Endothelial cell of umbilical vein (primary cell): ENCODE measurements around the gene RAD18. TPM values are rescaled to one million over a fixed set of nuclear protein-coding genes. Genes with fewer than 3 reads are reported as not detected.

Experiments used
- BruUV-seq: library from RNA; stranded (reverse); fragments of 400-500 nt; replicated peaks from 2 replicates; lab custom pipeline; 2021; lab: Mats Ljungman, UMichigan
- CTCF ChIA-PET: fragments of 300-600, 350-600 bp; sonication (Branson Sonifier 250); formaldehyde crosslinking; loops from one replicate; lab custom pipeline; 2021; ENCODE audit warnings: antibody characterized with exemption, inconsistent platforms; lab: Charles Lee
- POLR2A ChIA-PET: fragments of 300-600, 350-600 bp; sonication (Branson Sonifier 250); formaldehyde crosslinking; loops from one replicate; lab custom pipeline; 2021; ENCODE audit warnings: antibody characterized with exemption, inconsistent platforms; lab: Charles Lee
- DNase-seq: peaks from one replicate; pipeline ENCODE4 v3.0.0-alpha.2; 2011; ENCODE audit warnings: low read depth, low spot score
- FAIRE-seq: peaks from 2 replicates; lab custom pipeline; 2011; peaks lifted over from hg19 to GRCh38; lab: Jason Lieb, UNC
- H2AFZ ChIP-seq: 2 replicates; pipeline ENCODE4 v1.6.0; 2012; ENCODE audit warnings: low read depth, low read length, control low read depth, inconsistent platforms
- H3K27ac ChIP-seq: 2 replicates; pipeline ENCODE4 v1.5.1; 2011; ENCODE audit warnings: low read depth, mild to moderate bottlenecking, control low read depth, low read length, moderate library complexity; ENCODE audit not compliant: insufficient read depth
- H3K27me3 ChIP-seq, 2 experiments: 2 replicates each; pipeline versions ENCODE4 v1.6.0 to v1.6.1; 2011; ENCODE audit warnings: low read length in 2 of 2, mixed read lengths in 1 of 2; ENCODE audit not compliant: control insufficient read depth in 2 of 2, insufficient read depth in 2 of 2
- H3K36me3 ChIP-seq, 2 experiments: 2 replicates in 1 of 2; 3 replicates in 1 of 2; pipeline ENCODE4 v1.5.1; 2011; ENCODE audit warnings: low read length in 2 of 2, mild to moderate bottlenecking in 1 of 2, moderate library complexity in 1 of 2; ENCODE audit not compliant: control insufficient read depth in 2 of 2, insufficient read depth in 2 of 2; ENCODE audit errors: extremely low read depth in 1 of 2
- H3K4me1 ChIP-seq: 3 replicates; pipeline ENCODE4 v1.5.1; 2011; ENCODE audit warnings: mild to moderate bottlenecking, low read length; ENCODE audit not compliant: control insufficient read depth, insufficient read depth; ENCODE audit errors: extremely low read depth
- H3K4me2 ChIP-seq: 2 replicates; pipeline ENCODE4 v1.6.1; 2011; ENCODE audit warnings: low read length, control low read depth, mixed read lengths; ENCODE audit not compliant: insufficient read depth
- H3K4me3 ChIP-seq, 3 experiments: fragments of 200-600 bp in 1 of 3; sonication (generic), shearing (Covaris generic) in 1 of 3; replicated peaks in 1 of 3; 2 replicates each; pipeline ENCODE4 v1.5.1; 2011 to 2016; ENCODE audit warnings: control low read depth in 3 of 3, low read length in 3 of 3, mild to moderate bottlenecking in 2 of 3, inconsistent platforms in 1 of 3, low read depth in 1 of 3, moderate library complexity in 1 of 3; ENCODE audit not compliant: insufficient read depth in 1 of 3
- H3K79me2 ChIP-seq: 2 replicates; pipeline ENCODE4 v1.6.0; 2012; ENCODE audit warnings: low read length, inconsistent platforms; ENCODE audit not compliant: control insufficient read depth, insufficient read depth
- H3K9ac ChIP-seq: replicated peaks from 2 replicates; pipeline ENCODE3; 2011; ENCODE audit warnings: low read length, control low read depth; ENCODE audit not compliant: insufficient read depth; ENCODE audit errors: extremely low read depth
- H3K9me1 ChIP-seq: replicated peaks from 3 replicates; pipeline ENCODE4 v1.6.0; 2011; ENCODE audit warnings: mild to moderate bottlenecking, low read length; ENCODE audit not compliant: control insufficient read depth, insufficient read depth; ENCODE audit errors: extremely low read depth
- H3K9me3 ChIP-seq: replicated peaks from 2 replicates; pipeline ENCODE4 v1.5.1; 2012; ENCODE audit warnings: low read length, inconsistent platforms; ENCODE audit not compliant: control insufficient read depth, insufficient read depth
- H4K20me1 ChIP-seq: replicated peaks from 2 replicates; pipeline ENCODE3; 2011; ENCODE audit warnings: mild to moderate bottlenecking, low read length; ENCODE audit not compliant: control insufficient read depth, insufficient read depth; ENCODE audit errors: extremely low read depth
- EZH2 ChIP-seq: IDR thresholded peaks from 2 replicates; pipeline ENCODE4 v1.6.1; 2012; ENCODE audit warnings: borderline replicate concordance, low read depth, mild to moderate bottlenecking, moderate library complexity, low read length, inconsistent platforms; ENCODE audit not compliant: severe bottlenecking
- FOS ChIP-seq: IDR thresholded peaks from 2 replicates; pipeline ENCODE4 v1.6.1; 2011; ENCODE audit warnings: mild to moderate bottlenecking, low read length, moderate library complexity, borderline replicate concordance; ENCODE audit not compliant: insufficient read depth
- GATA2 ChIP-seq: IDR thresholded peaks from 2 replicates; pipeline ENCODE4 v1.7.0; 2011; ENCODE audit warnings: low read depth, mild to moderate bottlenecking, moderate library complexity, mixed read lengths, low read length; ENCODE audit not compliant: insufficient read length, insufficient read depth
- JUN ChIP-seq: IDR thresholded peaks from 2 replicates; pipeline ENCODE4 v1.6.1; 2011; ENCODE audit warnings: borderline replicate concordance, low read depth; ENCODE audit not compliant: insufficient read length, insufficient read depth
- MAX ChIP-seq: IDR thresholded peaks from 2 replicates; pipeline ENCODE4 v1.6.1; 2011; ENCODE audit not compliant: insufficient read depth, insufficient read length
- MYC ChIP-seq: IDR thresholded peaks from one replicate; pipeline ENCODE4 v1.6.1; 2011; ENCODE audit warnings: mild to moderate bottlenecking, low read depth, low read length
- POLR2A ChIP-seq: IDR thresholded peaks from 2 replicates; pipeline ENCODE4 v1.6.1; 2012; ENCODE audit warnings: low read depth, mild to moderate bottlenecking, control low read depth, low read length
- dilution Hi-C: fragments of 300-500 bp; cut with MboI; formaldehyde crosslinking; loops from one replicate; pipeline ENCODE4 v1.15.0; 2019; ENCODE audit warnings: low sequenced_read_pairs; ENCODE audit not compliant: extremely low pct_ligation_motif_present
- intact Hi-C: fragments of 100-400 bp; cut with micrococcal nuclease; formaldehyde crosslinking; loops from one replicate; pipeline ENCODE4 v1.10.0; 2022
- polyA plus RNA-seq, 4 experiments: library from polyadenylated mRNA; depleted of rRNA in 3 of 4; stranded (reverse) in 3 of 4; unstranded in 1 of 4; fragments of >200 nt; gene quantifications; 2 replicates each; pipeline versions ENCODE4 v1.2.1 to v1.2.3, GENCODE V29; 2011 to 2012; ENCODE audit warnings: missing spikeins in 1 of 4
- total RNA-seq: library from RNA; stranded (reverse); gene quantifications from 2 replicates; pipeline ENCODE4 v1.2.3, GENCODE V29; 2021
- TF ChIP-seq, protein P1 (sequence below), 2 donors: IDR thresholded peaks; 1 replicate in 1 of 2; 2 replicates in 1 of 2; pipeline ENCODE4 v1.5.1; 2011; ENCODE audit warnings: low read length in 2 of 2, mild to moderate bottlenecking in 2 of 2, moderate library complexity in 2 of 2, control low read depth in 1 of 2, inconsistent platforms in 1 of 2, low read depth in 1 of 2; ENCODE audit not compliant: insufficient read depth in 1 of 2; ENCODE audit errors: extremely low read depth in 1 of 2

The RAD18 gene
- total and polyA plus RNA-seq, 2 donors (not counting 3 experiments of a cell fraction or from before 2014, with no cell fraction given), result 7.9 to 23.8 TPM

- Histone ChIP-seq H4K20me1 (no peaks in the 10 kb centered on the region), H3K79me2 (no peaks in the 10 kb centered on the region), H3K9me3 (no peaks in the 10 kb centered on the region), H3K27me3 (peaks cover 0 to 4% of the 10 kb centered on the region in 2 experiments), H2AFZ (no peak overlapping the region), H3K4me1 (no peaks in the 10 kb centered on the region), H3K27ac (no peak overlapping the region), H3K9ac (no peak overlapping the region), H3K4me2 (no peak overlapping the region), H3K9me1 (no peaks in the 10 kb centered on the region), H3K4me3 (no peak overlapping the region), H3K36me3 (no peaks in the 10 kb centered on the region)
- TF ChIP-seq POLR2A, result no peak
- TF ChIP-seq FOS, result no peak
- intact Hi-C loops (no loop called here), dilution Hi-C loops (no loop called here)
- CTCF ChIA-PET, result interaction anchor here (1.0 kb wide), 1 partner anchor 12 kb away, joined by 3 read pairs; no protein-coding TSS in a partner anchor
- no TSS peak for BruUV-seq
- no peak for FAIRE-seq
- POLR2A ChIA-PET, result no interaction called here
- no peak for DNase-seq
Observed at GRCh38 chr3:8981296-8981695, 18.0 kb upstream of the RAD18 start.

- Histone ChIP-seq H3K27ac (no peak overlapping the region), H4K20me1 (no peaks in the 10 kb centered on the region), H3K9ac (no peak overlapping the region), H2AFZ (no peak overlapping the region), H3K9me3 (no peaks in the 10 kb centered on the region), H3K4me3 (no peak overlapping the region), H3K36me3 (no peaks in the 10 kb centered on the region), H3K27me3 (peaks cover 0 to 4% of the 10 kb centered on the region in 2 experiments), H3K4me1 (no peaks in the 10 kb centered on the region), H3K79me2 (no peaks in the 10 kb centered on the region), H3K9me1 (no peaks in the 10 kb centered on the region), H3K4me2 (no peak overlapping the region)
- no TSS peak for BruUV-seq
- CTCF ChIA-PET, result no interaction called here
- intact Hi-C loops (no loop called here), dilution Hi-C loops (no loop called here)
- POLR2A ChIA-PET, result no interaction called here
- TF ChIP-seq FOS, result no peak
- no peak for TF ChIP-seq JUN
- TF ChIP-seq POLR2A, result no peak
- TF ChIP-seq, protein P1, sequence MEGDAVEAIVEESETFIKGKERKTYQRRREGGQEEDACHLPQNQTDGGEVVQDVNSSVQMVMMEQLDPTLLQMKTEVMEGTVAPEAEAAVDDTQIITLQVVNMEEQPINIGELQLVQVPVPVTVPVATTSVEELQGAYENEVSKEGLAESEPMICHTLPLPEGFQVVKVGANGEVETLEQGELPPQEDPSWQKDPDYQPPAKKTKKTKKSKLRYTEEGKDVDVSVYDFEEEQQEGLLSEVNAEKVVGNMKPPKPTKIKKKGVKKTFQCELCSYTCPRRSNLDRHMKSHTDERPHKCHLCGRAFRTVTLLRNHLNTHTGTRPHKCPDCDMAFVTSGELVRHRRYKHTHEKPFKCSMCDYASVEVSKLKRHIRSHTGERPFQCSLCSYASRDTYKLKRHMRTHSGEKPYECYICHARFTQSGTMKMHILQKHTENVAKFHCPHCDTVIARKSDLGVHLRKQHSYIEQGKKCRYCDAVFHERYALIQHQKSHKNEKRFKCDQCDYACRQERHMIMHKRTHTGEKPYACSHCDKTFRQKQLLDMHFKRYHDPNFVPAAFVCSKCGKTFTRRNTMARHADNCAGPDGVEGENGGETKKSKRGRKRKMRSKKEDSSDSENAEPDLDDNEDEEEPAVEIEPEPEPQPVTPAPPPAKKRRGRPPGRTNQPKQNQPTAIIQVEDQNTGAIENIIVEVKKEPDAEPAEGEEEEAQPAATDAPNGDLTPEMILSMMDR (IDR thresholded peaks at IDR 0.05; ENCODE audit: extremely low read depth in 1 of 2, insufficient read depth in 1 of 2, low read depth in 1 of 2, low read length in 2 of 2), result no peak
- no peak for TF ChIP-seq MYC
- TF ChIP-seq GATA2, result no peak
- no peak for TF ChIP-seq EZH2
- no peak for TF ChIP-seq MAX
- FAIRE-seq, result no peak
- DNase-seq, result no peak
Observed at GRCh38 chr3:8980756-8981257, 17.5 kb upstream of the RAD18 start.
